DMS 273 (cell line): Measurements from ENCODE around the gene TNFSF13.

Experiments
- DNase-seq: peaks from one replicate; lab custom pipeline; 2025; ENCODE audit not compliant: unreplicated experiment; lab: John Stamatoyannopoulos, UW

TNFSF13 gene

GRCh38 chr17:7574176-7574953 lies 15.8 kb downstream of the TNFSF13 start:
- no peak for DNase-seq

GRCh38 chr17:7575481-7575883 lies 16.9 kb downstream of the TNFSF13 start:
- DNase-seq: no peak

- no peak for DNase-seq
Measured at GRCh38 chr17:7575959-7576358, 17.4 kb downstream of the TNFSF13 start.

GRCh38 chr17:7576432-7576937 lies 17.9 kb downstream of the TNFSF13 start:
- DNase-seq: peak; percentile 33

- DNase-seq: peak; percentile 28
Measured at GRCh38 chr17:7577327-7578199, 19.0 kb downstream of the TNFSF13 start.

GRCh38 chr17:7579001-7579833 lies 20.7 kb downstream of the TNFSF13 start, which contains the start of gene CD68:
Gene CD68, plus strand, starts transcription at chr17:7579638. Its CDS starts 40 bp downstream, at chr17:7579678.
- peak; percentile 83 for DNase-seq

- peak; percentile 73 for DNase-seq
Measured at GRCh38 chr17:7579834-7580603, 21.5 kb downstream of the TNFSF13 start.

- DNase-seq: no peak
Measured at GRCh38 chr17:7580604-7581575, 22.3 kb downstream of the TNFSF13 start.

GRCh38 chr17:7582396-7583252 lies 24.1 kb downstream of the TNFSF13 start:
- DNase-seq: no peak

GRCh38 chr17:7583253-7584109 lies 24.9 kb downstream of the TNFSF13 start, which contains the start of gene MPDU1:
Gene MPDU1, plus strand, starts transcription at chr17:7583852. Its CDS starts 11 bp downstream, at chr17:7583863.
- DNase-seq: peak; percentile 97

GRCh38 chr17:7586673-7587419 lies 28.3 kb downstream of the TNFSF13 start:
- DNase-seq: peak; percentile 52

- DNase-seq: no peak
Measured at GRCh38 chr17:7587420-7588151, 29.0 kb downstream of the TNFSF13 start.

GRCh38 chr17:7588553-7589203 lies 30.1 kb downstream of the TNFSF13 start:
- DNase-seq: no peak

GRCh38 chr17:7589204-7589868 lies 30.8 kb downstream of the TNFSF13 start:
- peak; percentile 81 for DNase-seq
